GM12875 (cell line): ENCODE results near the gene KCNH1.
"Not testable (repeated sequence)": the region's sequence is repeated elsewhere in the genome, so short reads cannot be mapped to it uniquely, and the experiment has no call there.

ENCODE experiments used
- H3K4me3 ChIP-seq: one replicate; pipeline ENCODE4 v1.5.1; 2011; ENCODE audit warnings: low read depth, low read length, control low read depth
- CTCF ChIP-seq: IDR thresholded peaks from 2 replicates; pipeline ENCODE4 v1.5.1; 2011; ENCODE audit warnings: low read depth, mild to moderate bottlenecking, control low read depth, inconsistent platforms, low read length, moderate library complexity, borderline replicate concordance; ENCODE audit not compliant: insufficient read depth

Gene KCNH1

GRCh38 chr1:210676539-210676938 is 457.4 kb downstream of the KCNH1 start:
- no peak for TF ChIP-seq CTCF
- no peak overlapping the region for H3K4me3 ChIP-seq

- TF ChIP-seq CTCF, result no peak
- no peak overlapping the region for H3K4me3 ChIP-seq
Observed at GRCh38 chr1:210674151-210674550, 459.8 kb downstream of the KCNH1 start.

- no peak for TF ChIP-seq CTCF
- no peak overlapping the region for H3K4me3 ChIP-seq
Observed at GRCh38 chr1:210669951-210670350, 464.0 kb downstream of the KCNH1 start.

GRCh38 chr1:210663730-210664573 is 470.0 kb downstream of the KCNH1 start:
- no peak for TF ChIP-seq CTCF
- H3K4me3 ChIP-seq, result no peak overlapping the region

- no peak overlapping the region for H3K4me3 ChIP-seq
- no peak for TF ChIP-seq CTCF
Observed at GRCh38 chr1:210662291-210663050, 471.5 kb downstream of the KCNH1 start.

GRCh38 chr1:210661520-210661919 is 472.4 kb downstream of the KCNH1 start:
- H3K4me3 ChIP-seq, result not testable (repeated sequence)

- no peak for TF ChIP-seq CTCF
- no peak overlapping the region for H3K4me3 ChIP-seq
Observed at GRCh38 chr1:210657806-210658205, 476.1 kb downstream of the KCNH1 start.
